T47D (cell line): Measurements from ENCODE around the gene TRAPPC3L.

Experiments
- DNase-seq, 2 experiments: peaks; one replicate each; pipeline versions ENCODE4 v3.0.0 to v3.0.0-alpha.2; 2011 to 2012; ENCODE audit warnings: low read depth in 1 of 2, low spot score in 1 of 2
- JUND ChIP-seq: IDR thresholded peaks from 2 replicates; pipeline ENCODE4 v1.6.1; 2012; ENCODE audit warnings: low read depth
- in situ Hi-C: cut with HindIII; loops from 2 replicates; pipeline ENCODE4 v1.10.0; 2016; ENCODE audit warnings: low sequenced_read_pairs, low pct_unique_long_range_greater_than_20kb

Gene TRAPPC3L

DNA sequence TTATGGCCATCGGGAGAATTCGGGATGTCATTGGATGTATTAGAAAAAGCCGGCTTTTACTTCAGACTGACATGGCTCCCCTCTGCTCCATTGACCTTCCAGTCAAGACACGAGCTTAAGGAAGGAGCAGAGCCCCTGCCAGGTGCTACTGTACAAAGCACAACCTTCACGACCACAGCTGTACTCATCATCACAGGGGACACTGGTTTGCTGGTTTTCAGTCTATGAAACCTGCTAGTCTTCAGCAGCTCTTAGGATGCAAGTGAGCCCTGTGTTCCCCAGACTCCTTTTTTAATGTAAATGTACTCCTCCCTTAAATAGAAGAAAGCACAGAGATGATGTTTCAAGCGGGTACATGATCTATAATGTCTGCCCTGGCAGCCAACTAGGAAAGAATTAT, 1.9 kb upstream of the TRAPPC3L start:
- DNase-seq, result no peak
- TF ChIP-seq JUND, result no peak
- in situ Hi-C loops, result no loop called here

DNA sequence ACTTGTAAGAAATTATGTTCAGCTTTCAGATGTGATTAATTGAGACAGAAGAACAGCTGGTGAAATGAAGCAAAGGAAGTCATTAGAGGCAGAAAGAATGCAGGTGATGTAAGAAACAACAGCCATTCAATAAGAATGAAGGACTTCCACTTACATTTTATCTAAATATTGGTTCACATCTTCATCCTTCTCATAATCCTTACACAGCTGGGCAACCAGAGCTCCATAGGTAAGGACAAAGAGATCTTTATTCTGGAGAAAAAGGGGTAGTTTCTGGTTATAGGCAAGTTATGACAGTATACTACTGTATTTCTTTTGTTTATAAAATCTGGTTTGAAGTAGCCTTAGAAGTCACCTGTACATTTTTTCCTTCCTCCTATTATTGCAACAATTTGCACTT, 2.3 kb downstream of the TRAPPC3L start:
- no peak for DNase-seq
- in situ Hi-C loops, result no loop called here

DNA sequence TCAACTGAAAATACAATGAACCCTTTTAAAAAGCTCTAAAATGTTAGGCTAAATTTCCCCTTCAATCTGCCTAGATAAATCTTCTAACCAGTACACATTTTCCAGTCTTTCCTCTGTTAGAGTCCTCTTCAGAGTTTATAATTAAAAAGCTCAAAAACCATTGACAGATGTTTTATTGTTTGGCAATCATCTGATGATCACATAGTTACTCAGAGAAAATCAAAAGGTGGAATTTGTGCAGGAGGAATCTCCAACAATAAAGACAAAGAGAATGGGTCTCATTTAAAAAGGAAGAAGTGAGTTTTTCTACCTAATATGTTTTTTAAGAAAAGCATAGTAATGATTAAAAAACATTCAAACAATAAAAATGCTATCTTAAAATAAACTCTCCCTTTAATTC, 3.1 kb downstream of the TRAPPC3L start:
- in situ Hi-C loops, result no loop called here
- no peak for DNase-seq
- no peak for TF ChIP-seq JUND

More for the DNA sequence above, 2.3 kb downstream of the TRAPPC3L start:
- no peak for TF ChIP-seq JUND

DNA sequence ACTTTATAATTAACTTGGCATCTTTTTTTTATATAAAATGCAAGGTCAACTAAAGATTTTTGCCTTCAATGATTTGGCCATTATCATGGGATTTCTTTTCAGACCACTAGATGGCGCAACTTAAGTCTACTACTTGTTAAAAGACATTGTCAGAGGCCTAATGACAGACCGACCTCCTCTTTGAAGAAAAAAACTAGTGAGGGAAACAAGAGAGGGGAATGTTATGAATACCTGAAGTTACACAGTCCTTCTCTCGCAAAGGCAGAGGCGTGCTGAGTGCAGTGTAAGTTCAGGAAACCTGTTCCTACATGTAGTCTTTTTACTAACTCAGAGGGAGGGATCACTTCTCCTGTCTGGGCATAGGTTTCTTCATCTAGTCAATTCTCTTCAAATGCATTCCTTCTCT, 9.3 kb downstream of the TRAPPC3L start:
- peak in 1 of 2 experiments; percentile 58 for DNase-seq
- in situ Hi-C loops, result no loop called here
- TF ChIP-seq JUND, result no peak

DNA sequence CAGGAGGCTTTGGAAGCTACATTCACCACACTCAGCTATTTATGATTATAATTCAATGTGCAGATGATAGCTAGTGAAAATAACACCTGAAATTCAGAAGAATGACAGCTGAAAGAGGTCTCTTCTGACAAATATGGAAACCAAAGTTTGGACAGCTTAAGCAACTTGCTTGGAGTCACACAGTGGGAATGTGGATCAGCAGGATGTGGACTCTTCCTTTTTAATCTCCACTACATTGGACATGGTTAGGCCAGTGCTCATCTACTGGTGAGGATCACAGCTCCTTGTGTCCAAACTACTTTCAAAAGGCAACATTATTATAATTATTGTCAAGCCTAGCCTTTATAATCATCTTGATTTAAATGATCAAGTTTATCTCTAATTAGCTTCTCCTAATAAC, 10.4 kb downstream of the TRAPPC3L start:
- DNase-seq, result no peak
- TF ChIP-seq JUND, result no peak
- in situ Hi-C loops, result no loop called here

DNA sequence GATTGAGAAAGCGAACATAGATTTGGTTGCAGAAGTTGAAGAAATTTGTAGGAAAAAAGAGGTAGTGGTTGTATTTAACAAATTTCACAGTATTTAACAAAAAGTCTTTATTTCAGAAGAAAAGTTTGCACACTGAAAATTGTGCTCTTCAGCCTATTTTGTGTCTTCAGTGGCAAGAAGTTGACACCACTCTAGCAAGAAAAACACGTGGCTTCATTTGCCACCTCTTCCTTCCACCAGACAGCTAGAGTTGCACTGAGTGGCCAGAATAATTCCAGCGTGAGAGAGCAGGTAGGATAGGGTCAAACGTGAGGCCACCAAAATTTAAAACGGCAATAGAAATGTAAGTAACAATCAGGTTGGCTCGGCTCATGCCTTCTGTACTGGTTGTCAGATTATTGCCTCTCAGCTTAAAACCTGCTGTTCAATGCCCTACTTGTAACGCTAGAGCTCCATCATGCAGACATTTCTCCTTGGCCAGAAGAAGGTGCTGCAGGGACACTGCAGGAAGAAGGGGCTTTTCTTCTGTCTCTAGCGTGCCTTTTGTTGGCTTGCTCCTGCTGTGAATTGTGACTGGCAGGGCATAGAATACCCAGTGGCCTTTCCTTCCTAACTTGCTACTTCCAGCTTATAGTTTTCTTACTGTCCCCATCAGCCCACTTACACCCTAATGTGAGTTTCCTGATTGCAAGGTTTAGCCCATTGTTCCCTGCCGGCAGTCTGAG, 12.1 kb downstream of the TRAPPC3L start:
- TF ChIP-seq JUND, result no peak
- DNase-seq, result peak in 1 of 2 experiments; percentile 18
- in situ Hi-C loops, result no loop called here

DNA sequence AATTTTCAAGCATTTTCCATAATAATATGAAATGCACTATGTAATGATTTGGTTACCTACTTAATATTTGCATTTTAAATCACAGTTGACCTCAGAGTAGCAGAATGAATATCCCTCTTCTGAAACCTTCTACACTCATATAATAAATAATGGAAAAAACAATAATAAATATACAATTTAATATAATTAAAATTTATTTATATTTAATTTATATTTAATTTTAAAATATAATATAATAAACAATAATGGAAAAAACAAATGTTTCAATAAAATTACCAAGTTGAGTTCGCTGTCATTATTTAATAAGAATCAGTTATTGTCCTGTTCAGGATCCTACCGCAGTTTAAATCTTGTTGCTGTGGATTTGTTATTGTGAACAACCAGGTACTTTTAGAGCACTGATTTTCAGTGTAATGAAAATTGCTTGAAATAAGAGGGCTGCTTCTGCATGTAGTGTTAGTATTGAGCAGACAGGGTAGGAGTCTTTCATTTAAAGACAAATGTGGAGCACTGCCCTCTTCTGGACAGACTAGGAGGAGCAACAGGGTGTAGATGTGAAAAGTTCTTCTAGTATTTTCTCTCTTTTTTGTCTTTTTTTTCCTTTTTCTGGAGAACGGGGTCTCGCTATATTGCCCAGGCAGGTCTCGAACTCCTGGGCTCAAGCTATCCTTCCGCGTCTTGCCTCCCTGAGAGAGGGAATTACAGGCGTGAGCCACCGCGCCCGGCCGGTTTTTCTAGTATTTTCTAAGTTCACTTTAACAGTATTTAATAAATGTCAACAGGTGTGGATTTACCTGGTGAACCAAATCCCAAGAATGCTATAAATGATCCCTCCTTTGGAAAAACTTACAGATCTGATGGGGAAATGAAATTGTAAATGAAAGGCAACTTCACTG, 13.6 kb downstream of the TRAPPC3L start:
- no peak for TF ChIP-seq JUND
- DNase-seq, result peak in 1 of 2 experiments; percentile 47
- in situ Hi-C loops, result no loop called here

DNA sequence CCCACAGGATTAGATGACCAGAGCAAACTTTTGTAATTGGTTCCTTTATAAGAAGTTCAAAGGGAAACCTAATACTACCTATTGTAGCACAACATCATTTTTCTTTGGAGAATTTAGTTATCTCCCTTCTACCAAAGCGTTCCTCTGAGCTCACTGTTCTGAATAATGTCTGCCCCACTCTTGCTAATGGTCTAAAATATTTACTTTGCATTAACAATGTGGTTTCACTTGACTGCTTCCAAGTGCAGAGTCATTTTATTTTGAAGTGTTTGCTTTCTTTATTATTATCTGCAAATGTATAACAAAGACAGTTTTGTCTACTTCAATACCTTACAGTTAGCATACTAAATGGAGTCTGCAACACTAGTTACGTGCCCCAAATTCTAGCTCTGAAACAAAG, 15.0 kb downstream of the TRAPPC3L start:
- in situ Hi-C loops, result no loop called here
- no peak for DNase-seq
- TF ChIP-seq JUND, result no peak

DNA sequence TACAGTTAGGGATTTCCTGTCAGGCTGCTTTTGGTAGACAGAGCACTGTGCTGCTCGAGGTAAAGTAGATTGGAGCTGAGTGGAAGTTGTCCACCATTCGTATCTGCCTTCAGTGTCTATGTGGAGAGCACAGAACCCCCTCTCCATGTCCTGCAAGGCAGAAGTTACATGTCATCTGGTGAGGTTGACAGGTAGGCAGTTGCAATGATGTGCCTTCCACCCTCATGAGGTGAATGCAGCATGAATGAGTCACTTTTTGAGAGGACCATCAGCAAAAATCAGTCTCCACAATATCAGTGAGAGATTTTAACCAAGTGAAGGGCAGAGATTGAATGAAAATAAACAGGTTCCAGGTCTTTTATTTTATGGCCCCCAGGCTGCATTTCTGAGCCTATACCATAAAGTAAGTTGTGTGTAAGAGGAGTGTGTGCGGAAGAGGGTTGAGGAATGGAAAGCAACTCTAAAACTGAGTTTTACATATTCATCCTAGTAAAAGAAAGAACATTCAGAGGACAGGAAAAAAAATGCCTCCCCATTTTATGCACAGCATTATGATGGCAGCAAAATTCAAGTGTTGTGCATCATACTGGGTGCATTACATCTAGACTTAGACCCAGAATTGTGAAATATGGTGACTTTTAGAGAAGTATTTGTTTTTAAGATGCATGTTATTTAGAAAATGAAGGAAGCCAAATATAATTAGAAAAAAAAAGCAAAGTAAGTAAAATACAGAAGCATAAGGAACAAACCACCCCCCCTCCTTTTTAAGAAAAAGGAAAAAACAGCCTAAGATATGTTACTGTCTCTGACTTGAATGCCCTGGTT, 15.8 kb downstream of the TRAPPC3L start:
- TF ChIP-seq JUND, result no peak
- in situ Hi-C loops, result no loop called here
- DNase-seq, result no peak

DNA sequence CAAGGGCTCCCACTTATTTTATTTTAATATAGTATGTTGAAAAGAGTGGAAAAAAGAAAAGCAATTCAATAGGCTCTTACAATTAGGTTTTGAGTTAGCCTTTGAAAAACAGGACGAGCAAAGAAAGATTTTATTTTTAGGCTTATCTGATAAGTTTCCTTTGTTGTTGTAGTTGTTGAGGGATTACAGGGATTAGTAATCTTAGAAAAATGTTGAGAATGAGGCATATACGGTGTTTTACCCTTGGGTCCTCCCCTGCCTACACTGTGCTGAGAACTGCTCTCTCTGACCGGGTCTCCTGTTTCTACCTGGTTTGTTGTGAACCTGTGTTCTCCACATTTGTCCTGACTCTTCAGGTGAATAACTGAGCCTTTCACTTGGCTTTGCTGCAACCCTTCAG, 16.7 kb downstream of the TRAPPC3L start:
- TF ChIP-seq JUND, result no peak
- DNase-seq, result no peak
- in situ Hi-C loops, result no loop called here

DNA sequence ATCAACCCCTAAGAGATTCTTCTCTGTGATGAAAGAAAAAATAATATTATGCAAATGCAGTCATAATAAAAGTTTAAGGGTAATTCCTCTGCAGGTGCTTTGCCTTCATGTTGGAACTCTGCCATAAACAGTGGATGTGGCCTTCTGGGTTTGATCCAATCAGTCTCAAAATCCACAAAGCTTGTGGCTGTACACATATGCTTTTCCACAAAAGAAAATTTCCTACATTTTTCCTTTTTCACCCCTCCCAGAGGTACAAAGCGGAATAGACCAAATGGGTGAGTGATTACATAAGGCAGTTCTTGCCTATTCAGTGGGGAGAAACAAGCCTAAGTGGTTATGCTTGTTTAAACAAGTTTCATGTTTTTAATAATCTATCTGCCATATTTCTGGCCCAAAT, 17.4 kb downstream of the TRAPPC3L start:
- DNase-seq, result no peak
- in situ Hi-C loops, result no loop called here
- no peak for TF ChIP-seq JUND

DNA sequence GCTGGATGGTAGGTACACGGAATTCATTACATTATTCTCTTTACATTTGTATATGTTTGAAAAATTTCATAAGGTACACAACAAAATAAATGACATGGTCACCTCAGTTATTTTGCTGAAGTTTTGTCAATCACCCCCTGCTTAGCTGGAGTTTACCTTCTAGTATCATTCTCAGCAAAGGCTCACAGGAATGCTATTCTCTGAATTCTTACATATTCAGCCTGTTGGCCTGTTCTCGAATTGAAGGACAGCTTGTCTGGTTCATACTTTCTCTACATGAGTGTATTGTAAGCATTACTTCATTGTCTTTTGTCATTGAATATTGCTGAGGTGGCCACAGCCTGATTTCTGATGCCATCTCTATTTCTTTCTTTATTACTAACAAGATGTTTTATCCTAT, 21.2 kb downstream of the TRAPPC3L start:
- no peak for TF ChIP-seq JUND
- in situ Hi-C loops, result no loop called here
- no peak for DNase-seq
